SJSA1 (cell line): Measurements from ENCODE around the gene GPATCH3. TPM values are rescaled to one million over a fixed set of nuclear protein-coding genes. Genes with fewer than 3 reads are reported as not detected.
"Not testable (repeated sequence)": the region's sequence is repeated elsewhere in the genome, so short reads cannot be mapped to it uniquely, and the experiment has no call there.

Experiments
- DNase-seq, 2 experiments: peaks; one replicate each; pipeline ENCODE4 v3.0.0-alpha.2; 2015 to 2020; ENCODE audit warnings: low spot score in 2 of 2, low read depth in 1 of 2
- H3K27ac ChIP-seq: fragments of 250-450 bp; sonication (Bioruptor Pico); 2 replicates; pipeline ENCODE4 v1.5.1; 2020; ENCODE audit warnings: mild to moderate bottlenecking, moderate library complexity
- H3K27me3 ChIP-seq: fragments of 250-450 bp; sonication (Bioruptor Pico); replicated peaks from 2 replicates; pipeline ENCODE4 v1.5.1; 2020; ENCODE audit warnings: mild to moderate bottlenecking, moderate library complexity
- H3K36me3 ChIP-seq: fragments of 250-450 bp; sonication (Bioruptor Pico); 2 replicates; pipeline ENCODE4 v1.5.1; 2020; ENCODE audit warnings: mild to moderate bottlenecking
- H3K4me1 ChIP-seq: fragments of 250-450 bp; sonication (Bioruptor Pico); replicated peaks from 2 replicates; pipeline ENCODE4 v1.6.1; 2021; ENCODE audit warnings: mild to moderate bottlenecking
- H3K4me3 ChIP-seq: fragments of 250-450 bp; sonication (Bioruptor Pico); 2 replicates; pipeline ENCODE4 v1.5.1; 2020; ENCODE audit warnings: mild to moderate bottlenecking
- H3K9me3 ChIP-seq: fragments of 250-450 bp; sonication (Bioruptor Pico); replicated peaks from 2 replicates; pipeline ENCODE4 v1.5.1; 2020; ENCODE audit warnings: mild to moderate bottlenecking
- total RNA-seq: library from RNA; depleted of rRNA; stranded (reverse); fragments of >200 nt; shearing (Covaris generic); gene quantifications from 2 replicates; pipeline ENCODE4 v1.2.3, GENCODE V29; 2014; rRNA removed

Gene GPATCH3
- total RNA-seq, 1 experiment from 2014 or later: 7.8 TPM

DNA sequence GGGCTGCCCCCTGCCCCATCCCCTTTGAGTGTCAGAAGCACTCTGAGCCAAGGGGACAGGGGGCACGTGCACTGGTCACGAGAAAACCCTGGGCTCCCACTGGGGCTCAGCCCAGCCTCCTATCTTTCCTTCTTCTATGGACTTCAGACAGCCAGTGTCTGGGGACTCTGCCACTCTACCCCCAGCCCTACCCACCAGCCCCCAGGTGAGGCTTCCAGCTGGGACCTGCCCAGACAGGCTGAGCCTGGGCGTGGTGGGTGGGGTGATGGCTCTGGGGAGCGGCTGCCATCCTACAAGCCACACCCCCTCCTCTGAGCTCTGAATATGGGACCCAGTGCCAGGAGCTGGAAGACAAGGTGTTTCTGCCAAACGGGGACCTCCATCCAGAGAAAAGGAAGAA lies 45.4 kb downstream of the GPATCH3 start:
- Histone ChIP-seq H3K4me3 (no peak overlapping the region), H3K36me3 (peaks cover 47% of the 10 kb centered on the region), H3K4me1 (no peaks in the 10 kb centered on the region), H3K27me3 (no peaks in the 10 kb centered on the region), H3K27ac (no peak overlapping the region), H3K9me3 (no peaks in the 10 kb centered on the region)
- no peak for DNase-seq

DNA sequence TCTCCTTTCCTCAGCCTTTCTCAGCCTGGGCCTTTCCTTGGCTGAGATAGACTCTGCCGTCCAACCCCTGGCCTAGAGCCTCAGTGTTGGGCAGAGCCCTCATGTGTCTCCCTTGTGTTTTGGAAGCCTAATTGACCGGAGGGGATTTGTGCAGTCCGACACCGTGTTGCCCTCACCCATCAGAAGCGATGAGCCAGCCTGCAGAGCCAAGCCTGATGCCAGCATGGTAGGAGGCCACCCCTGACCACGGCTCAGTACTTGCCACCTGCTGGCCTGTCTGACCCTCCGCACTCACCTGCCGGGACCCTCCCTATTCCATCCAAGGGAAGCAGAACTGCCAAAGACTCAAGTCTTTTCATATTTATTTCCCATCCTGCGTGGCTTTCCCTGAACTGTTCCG lies 46.7 kb downstream of the GPATCH3 start:
- peaks cover 60% of the 10 kb centered on the region for H3K36me3 ChIP-seq
- no peaks in the 10 kb centered on the region for H3K27me3 ChIP-seq
- no peak overlapping the region for H3K27ac ChIP-seq
- no peak overlapping the region for H3K4me3 ChIP-seq
- H3K4me1 ChIP-seq: peaks cover 11% of the 10 kb centered on the region
- DNase-seq: no peak
- H3K9me3 ChIP-seq: no peaks in the 10 kb centered on the region

DNA sequence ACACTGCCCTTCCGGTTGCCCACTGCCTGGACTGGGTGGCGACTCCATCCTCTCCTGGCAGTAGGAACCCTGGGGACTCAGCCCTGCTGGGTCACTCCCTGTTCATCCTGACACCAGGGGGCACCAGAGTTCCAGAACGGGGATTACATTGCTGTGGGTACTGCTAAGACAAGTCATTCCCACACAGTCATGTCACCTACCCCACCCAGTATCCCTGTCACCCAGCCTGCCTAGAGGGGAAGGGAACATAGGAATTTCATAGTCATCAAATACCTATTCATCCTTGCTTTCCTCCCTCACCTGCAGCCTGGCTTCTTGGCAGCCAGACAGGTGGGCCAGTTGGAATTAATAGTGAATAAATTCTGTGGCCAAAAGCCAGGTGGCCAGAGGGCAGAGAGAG lies 47.1 kb downstream of the GPATCH3 start:
- peaks cover 14% of the 10 kb centered on the region for H3K4me1 ChIP-seq
- DNase-seq: peak; percentile 79 to 94
- H3K36me3 ChIP-seq: peaks cover 63% of the 10 kb centered on the region
- no peak overlapping the region for H3K27ac ChIP-seq
- H3K4me3 ChIP-seq: no peak overlapping the region
- no peaks in the 10 kb centered on the region for H3K27me3 ChIP-seq
- H3K9me3 ChIP-seq: no peaks in the 10 kb centered on the region

DNA sequence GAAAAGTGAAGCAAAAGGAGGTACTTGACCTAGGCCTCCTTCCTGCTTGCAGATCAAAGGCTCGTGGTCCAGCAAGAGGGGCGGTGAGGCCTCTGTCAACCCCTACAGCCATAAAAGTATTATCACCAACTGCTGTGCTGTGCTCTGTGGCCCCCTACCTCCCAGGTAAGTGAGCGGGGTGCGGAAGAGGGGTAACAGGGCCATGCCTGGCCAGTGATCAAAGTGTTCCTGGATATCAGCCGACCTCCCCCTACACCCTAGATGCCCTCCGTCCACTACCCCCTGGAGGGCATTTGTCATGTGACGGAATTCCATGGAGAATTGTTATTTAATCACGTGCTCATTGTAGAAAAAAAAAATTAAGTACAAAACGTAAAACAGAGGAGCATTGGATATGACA lies 47.6 kb downstream of the GPATCH3 start:
- Histone ChIP-seq H3K4me3 (no peak overlapping the region), H3K4me1 (peaks cover 14% of the 10 kb centered on the region), H3K36me3 (peaks cover 66% of the 10 kb centered on the region), H3K9me3 (no peaks in the 10 kb centered on the region), H3K27me3 (no peaks in the 10 kb centered on the region), H3K27ac (no peak overlapping the region)
- DNase-seq: no peak

DNA sequence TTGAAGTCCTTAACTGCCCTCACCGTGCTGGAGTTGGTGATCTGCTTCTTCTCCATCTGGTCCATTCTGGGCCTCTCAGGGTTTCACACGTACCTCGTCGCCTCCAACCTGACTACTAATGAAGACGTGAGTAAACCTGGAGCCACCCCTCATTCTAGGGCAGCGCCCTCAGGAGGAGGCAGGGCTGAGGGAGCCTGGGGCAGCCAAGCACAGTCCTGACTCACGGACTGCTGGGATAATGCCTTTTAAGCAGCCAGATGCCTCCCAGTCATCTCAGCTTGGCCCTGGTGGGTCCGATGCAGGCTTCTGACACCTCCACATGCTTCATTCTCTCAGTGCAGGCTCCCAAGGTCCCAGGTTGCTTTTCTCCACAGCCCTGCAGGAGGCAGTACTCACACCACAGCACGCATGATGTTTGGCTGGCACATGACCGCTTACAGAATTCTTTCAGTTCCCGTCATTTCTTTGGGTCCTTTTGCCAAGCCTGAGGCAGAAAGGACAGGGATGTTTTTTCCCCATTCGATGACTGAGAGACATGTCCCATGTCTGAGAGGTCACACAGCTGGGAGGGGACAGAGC lies 49.1 kb downstream of the GPATCH3 start:
- peaks cover 66% of the 10 kb centered on the region for H3K36me3 ChIP-seq
- no peak for DNase-seq
- no peak overlapping the region for H3K27ac ChIP-seq
- H3K4me1 ChIP-seq: peaks cover 14% of the 10 kb centered on the region
- H3K4me3 ChIP-seq: no peak overlapping the region
- no peaks in the 10 kb centered on the region for H3K9me3 ChIP-seq
- no peaks in the 10 kb centered on the region for H3K27me3 ChIP-seq

DNA sequence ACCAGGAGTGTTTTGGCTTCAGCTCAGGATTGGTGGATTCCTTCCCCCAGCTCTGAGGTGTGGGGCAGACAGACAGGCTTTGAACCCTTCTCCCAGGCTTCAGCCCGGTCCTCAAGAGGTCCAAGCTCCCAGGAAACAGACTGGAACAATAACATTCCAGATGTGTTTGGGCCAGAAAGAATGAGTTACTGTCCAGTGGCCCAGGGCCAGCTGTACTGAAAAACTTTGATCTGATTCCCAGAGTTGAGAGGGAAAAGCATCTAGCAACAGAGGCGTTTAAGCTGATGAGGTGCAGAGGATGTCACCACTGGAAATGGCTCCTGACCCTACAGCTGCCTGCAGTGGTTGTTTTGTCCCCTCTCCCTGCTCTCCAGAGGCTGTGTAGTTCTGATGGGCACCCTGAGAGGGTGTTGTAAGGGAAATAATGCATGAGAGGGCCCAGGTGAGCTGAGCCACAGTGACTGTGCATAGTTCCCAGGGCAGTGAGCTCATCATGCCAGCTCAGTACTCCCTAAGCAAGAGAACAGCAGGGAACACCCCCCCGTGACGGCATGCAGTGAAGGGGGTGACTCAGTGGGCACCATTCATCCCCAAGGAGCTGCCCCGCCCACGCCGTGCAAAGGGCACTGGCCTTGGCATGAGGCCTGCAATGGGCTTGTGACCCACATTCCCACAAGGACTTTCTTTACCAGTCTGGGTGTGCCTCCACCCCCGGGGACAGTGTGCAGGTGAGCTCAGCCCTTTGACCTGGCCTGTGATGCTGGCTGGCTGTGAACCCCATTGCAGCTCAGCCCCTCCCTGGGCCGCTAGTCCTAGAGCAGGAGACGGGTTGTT lies 51.1 kb downstream of the GPATCH3 start:
- Histone ChIP-seq H3K4me1 (peaks cover 14% of the 10 kb centered on the region), H3K9me3 (no peaks in the 10 kb centered on the region), H3K4me3 (no peak overlapping the region), H3K27me3 (no peaks in the 10 kb centered on the region), H3K36me3 (peaks cover 61% of the 10 kb centered on the region), H3K27ac (peak overlapping the region; percentile 87)
- DNase-seq: peak; percentile 62 to 85

DNA sequence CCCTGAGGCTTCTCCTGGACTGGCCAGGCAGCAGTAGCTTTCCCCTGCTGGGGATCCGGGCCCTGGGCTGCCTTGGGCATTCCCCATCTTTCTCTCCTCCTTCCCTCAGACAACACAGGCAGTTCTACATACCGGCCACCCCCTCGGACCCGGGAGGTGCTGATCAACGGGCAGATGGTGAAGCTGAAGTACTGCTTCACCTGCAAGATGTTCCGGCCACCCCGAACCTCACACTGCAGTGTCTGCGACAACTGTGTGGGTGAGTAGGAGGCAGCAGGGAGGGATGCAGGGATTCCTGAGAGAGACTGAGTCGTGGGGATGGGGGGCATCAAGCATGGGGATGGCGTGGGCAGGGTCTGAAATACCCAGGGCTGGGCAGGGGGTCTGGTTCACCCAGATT lies 51.8 kb downstream of the GPATCH3 start:
- Histone ChIP-seq H3K36me3 (peaks cover 54% of the 10 kb centered on the region), H3K4me3 (no peak overlapping the region), H3K27ac (peak overlapping the region; percentile 87), H3K9me3 (no peaks in the 10 kb centered on the region), H3K27me3 (no peaks in the 10 kb centered on the region), H3K4me1 (peaks cover 14% of the 10 kb centered on the region)
- DNase-seq: no peak

DNA sequence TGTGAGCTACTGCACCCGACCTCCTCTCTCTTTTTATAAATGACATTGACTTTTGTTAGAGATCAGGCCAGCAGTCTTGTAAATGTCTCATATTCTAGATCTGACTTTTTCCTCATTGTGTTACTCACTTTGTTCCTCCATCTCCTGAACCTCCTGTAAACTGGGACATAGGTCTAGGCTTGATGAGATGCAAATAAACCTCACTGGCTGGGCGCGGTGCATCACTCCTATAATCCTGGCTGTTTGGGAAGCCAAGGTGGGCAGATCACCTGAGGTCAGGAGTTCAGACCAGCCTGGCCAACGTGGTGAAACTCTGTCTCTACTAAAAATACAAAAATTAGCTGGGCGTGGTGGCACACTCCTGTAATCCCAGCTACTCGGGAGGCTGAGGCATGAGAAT lies 52.4 kb downstream of the GPATCH3 start:
- Histone ChIP-seq H3K36me3 (peaks cover 49% of the 10 kb centered on the region), H3K4me1 (peaks cover 14% of the 10 kb centered on the region)
- H3K27me3 ChIP-seq, DNase-seq, H3K4me3 ChIP-seq, H3K9me3 ChIP-seq, H3K27ac ChIP-seq: not testable (repeated sequence)

DNA sequence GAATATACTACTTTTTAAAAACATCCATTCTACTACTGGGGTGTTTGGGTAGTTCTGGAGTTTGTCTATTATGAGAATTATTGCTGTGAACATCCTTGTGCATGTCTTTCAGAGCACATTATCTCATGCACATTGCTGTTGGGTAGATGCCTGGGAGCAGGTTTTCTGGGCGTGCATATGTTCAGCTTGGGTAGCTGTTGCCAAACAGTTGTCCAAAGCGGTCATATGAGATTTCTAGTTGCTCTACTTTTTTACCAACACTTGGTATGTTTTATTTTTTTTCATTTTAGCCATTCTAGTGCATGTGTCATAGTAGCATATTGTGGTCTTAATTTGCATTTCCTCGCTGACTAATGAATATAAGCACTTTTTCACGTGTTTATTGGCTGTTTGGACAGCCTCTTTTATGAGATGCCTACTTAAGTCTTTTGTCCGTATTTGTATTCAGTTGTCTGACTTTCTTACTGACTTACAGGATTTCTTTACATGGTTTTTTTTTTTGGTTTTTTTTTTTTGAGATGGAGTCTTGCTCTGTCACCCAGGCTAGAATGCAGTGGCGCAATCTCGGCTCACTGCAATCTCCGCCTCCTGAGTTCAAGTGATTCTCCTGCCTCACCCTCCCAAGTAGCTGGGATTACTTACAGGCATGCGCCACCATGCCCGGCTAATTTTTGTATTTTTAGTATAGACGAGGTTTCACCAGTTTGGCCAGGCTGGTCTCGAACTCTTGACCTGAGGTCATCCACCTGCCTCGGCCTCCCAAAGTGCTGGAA lies 55.7 kb downstream of the GPATCH3 start:
- DNase-seq: no peak
- Histone ChIP-seq H3K27ac (no peak overlapping the region), H3K36me3 (peaks cover 33% of the 10 kb centered on the region), H3K4me1 (peaks cover 13% of the 10 kb centered on the region), H3K9me3 (no peaks in the 10 kb centered on the region), H3K27me3 (no peaks in the 10 kb centered on the region), H3K4me3 (no peak overlapping the region)

Other genes with a start within 250 kb of the GPATCH3 start
- gene ARID1A, start 204.5 kb downstream of the GPATCH3 start, total RNA-seq: 22.2 and 23.4 TPM in 2 replicates
- gene PIGV, start 112.5 kb downstream of the GPATCH3 start, total RNA-seq: 10.2 and 21.3 TPM in 2 replicates
- 18.4 and 19.9 TPM in 2 replicates for gene ZDHHC18, start 73.8 kb downstream of the GPATCH3 start, total RNA-seq
- gene SFN, start 37.3 kb downstream of the GPATCH3 start, total RNA-seq: 0.47 TPM in 1 of 2 replicates, not detected in the other
- gene GPN2, start 10.2 kb downstream of the GPATCH3 start, total RNA-seq: 8.5 and 11.9 TPM in 2 replicates
- gene NR0B2, start 13.5 kb upstream of the GPATCH3 start, total RNA-seq: not detected in 2 replicates
- gene NUDC, start 21.3 kb upstream of the GPATCH3 start, total RNA-seq: 97.9 and 112 TPM in 2 replicates
- not detected in 2 replicates for gene KDF1, start 60.0 kb upstream of the GPATCH3 start, total RNA-seq
- gene TRNP1, start 93.2 kb upstream of the GPATCH3 start, total RNA-seq: 6.5 and 7.5 TPM in 2 replicates
- gene TENT5B, start 112.4 kb upstream of the GPATCH3 start, total RNA-seq: 10.7 and 11.3 TPM in 2 replicates